ENCODE results near the gene GNE.

The GNE gene

DNA sequence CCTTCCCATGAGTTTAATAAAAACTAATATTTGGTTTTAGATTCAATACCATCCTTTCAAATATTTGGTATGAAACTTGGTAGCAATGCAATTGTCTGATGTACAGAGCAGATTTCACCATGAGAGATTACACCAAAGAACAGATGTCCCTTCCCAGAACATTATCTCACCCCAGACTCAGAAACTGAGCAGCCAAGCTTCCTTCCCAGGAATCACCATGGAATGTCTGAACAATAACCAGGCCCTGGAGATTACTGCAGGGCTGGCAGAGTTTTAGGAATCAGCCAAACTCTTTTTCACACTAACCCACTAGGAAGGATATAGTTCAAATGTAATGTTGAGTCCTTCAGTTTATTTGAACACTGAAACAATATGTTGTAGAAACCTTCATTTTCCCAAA is 43.7 kb downstream of the GNE start:
- no peaks in the 10 kb centered on the region for H3K9me3 ChIP-seq (ENCODE audit: control insufficient read depth in 2 of 2, low read length in 2 of 2)
- peaks cover 76 to 82% of the 10 kb centered on the region in 2 donors for H3K36me3 ChIP-seq (ENCODE audit: control insufficient read depth in 2 of 2, insufficient read depth in 2 of 2, low read length in 2 of 2)
- H3K27ac ChIP-seq (ENCODE audit: low read depth in 2 of 2, low read length in 2 of 2): no peak overlapping the region
- no peaks in the 10 kb centered on the region for H3K4me1 ChIP-seq (ENCODE audit: control insufficient read depth in 2 of 2, insufficient read depth in 2 of 2, low read length in 2 of 2)
- H3K9ac ChIP-seq (ENCODE audit: low read depth in 1 of 2, low read length in 2 of 2): no peak overlapping the region
- no peak overlapping the region for H3K4me3 ChIP-seq (ENCODE audit: low read length in 2 of 2)
- H3K27me3 ChIP-seq (ENCODE audit: control insufficient read depth in 2 of 2, insufficient read depth in 2 of 2, low read length in 2 of 2): no peaks in the 10 kb centered on the region

DNA sequence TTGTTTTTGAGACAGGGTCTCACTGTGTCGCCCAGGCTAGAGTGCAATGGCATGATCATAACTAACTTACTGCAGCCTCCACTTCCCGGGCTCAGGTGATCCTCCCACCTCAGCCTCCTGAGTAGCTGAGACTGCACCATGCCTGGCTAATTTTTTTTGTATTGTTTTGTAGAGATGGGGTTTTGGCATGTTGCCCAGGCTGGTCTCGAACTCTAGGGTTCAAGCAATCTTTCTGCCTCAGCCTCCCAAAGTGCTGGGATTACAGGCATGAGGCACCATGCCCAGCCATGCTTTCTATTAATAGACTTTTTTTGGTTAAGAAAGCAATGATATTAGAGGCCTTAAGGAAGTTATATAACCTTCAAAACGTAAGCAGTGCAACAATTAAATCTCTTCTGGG is 44.3 kb downstream of the GNE start:
- H3K27ac ChIP-seq (ENCODE audit: low read depth in 2 of 2, low read length in 2 of 2): no peak overlapping the region
- H3K4me1 ChIP-seq (ENCODE audit: control insufficient read depth in 2 of 2, insufficient read depth in 2 of 2, low read length in 2 of 2): no peaks in the 10 kb centered on the region
- H3K27me3 ChIP-seq (ENCODE audit: control insufficient read depth in 2 of 2, insufficient read depth in 2 of 2, low read length in 2 of 2): no peaks in the 10 kb centered on the region
- peaks cover 76 to 81% of the 10 kb centered on the region in 2 donors for H3K36me3 ChIP-seq (ENCODE audit: control insufficient read depth in 2 of 2, insufficient read depth in 2 of 2, low read length in 2 of 2)
- no peak overlapping the region for H3K9ac ChIP-seq (ENCODE audit: low read depth in 1 of 2, low read length in 2 of 2)
- H3K9me3 ChIP-seq (ENCODE audit: control insufficient read depth in 2 of 2, low read length in 2 of 2): no peaks in the 10 kb centered on the region
- no peak overlapping the region for H3K4me3 ChIP-seq (ENCODE audit: low read length in 2 of 2)

DNA sequence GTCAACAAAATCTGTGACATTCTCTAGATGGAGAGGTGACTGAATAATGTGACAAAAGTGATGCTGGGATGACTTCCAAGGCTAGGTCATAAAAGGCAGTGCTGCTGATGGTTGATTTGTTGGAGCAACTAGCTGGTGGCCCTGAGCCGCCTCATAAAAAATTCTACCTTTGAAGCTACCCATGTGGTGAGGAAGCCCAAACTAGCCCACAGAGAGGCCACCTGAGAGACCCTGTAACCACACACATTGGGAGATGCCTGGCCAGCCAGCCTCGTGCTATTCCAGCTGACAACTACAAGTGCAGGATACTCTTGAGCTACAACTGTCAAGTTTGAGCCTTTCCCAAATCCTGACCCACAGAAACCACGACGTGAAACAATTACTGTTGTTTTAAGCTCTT is 44.9 kb downstream of the GNE start:
- no peak overlapping the region for H3K4me3 ChIP-seq (ENCODE audit: low read length in 2 of 2)
- peaks cover 76 to 81% of the 10 kb centered on the region in 2 donors for H3K36me3 ChIP-seq (ENCODE audit: control insufficient read depth in 2 of 2, insufficient read depth in 2 of 2, low read length in 2 of 2)
- no peaks in the 10 kb centered on the region for H3K4me1 ChIP-seq (ENCODE audit: control insufficient read depth in 2 of 2, insufficient read depth in 2 of 2, low read length in 2 of 2)
- no peaks in the 10 kb centered on the region for H3K9me3 ChIP-seq (ENCODE audit: control insufficient read depth in 2 of 2, low read length in 2 of 2)
- H3K9ac ChIP-seq (ENCODE audit: low read depth in 1 of 2, low read length in 2 of 2): no peak overlapping the region
- no peaks in the 10 kb centered on the region for H3K27me3 ChIP-seq (ENCODE audit: control insufficient read depth in 2 of 2, insufficient read depth in 2 of 2, low read length in 2 of 2)
- no peak overlapping the region for H3K27ac ChIP-seq (ENCODE audit: low read depth in 2 of 2, low read length in 2 of 2)

DNA sequence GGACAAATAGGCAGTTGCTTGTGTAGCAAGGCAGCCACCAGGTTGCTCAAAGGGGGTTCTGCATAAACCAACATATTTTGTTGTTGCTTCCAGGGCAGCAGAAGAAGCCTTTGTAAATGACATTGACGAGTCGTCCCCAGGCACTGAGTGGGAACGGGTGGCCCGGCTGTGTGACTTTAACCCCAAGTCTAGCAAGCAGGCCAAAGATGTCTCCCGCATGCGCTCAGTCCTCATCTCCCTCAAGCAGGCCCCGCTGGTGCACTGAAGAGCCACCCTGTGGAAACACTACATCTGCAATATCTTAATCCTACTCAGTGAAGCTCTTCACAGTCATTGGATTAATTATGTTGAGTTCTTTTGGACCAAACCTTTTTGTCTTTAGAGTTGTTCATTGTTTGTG is 46.7 kb downstream of the GNE start:
- H3K9ac ChIP-seq (ENCODE audit: low read depth in 1 of 2, low read length in 2 of 2): no peak overlapping the region
- no peak overlapping the region for H3K27ac ChIP-seq (ENCODE audit: low read depth in 2 of 2, low read length in 2 of 2)
- no peaks in the 10 kb centered on the region for H3K9me3 ChIP-seq (ENCODE audit: control insufficient read depth in 2 of 2, low read length in 2 of 2)
- no peak overlapping the region for H3K4me3 ChIP-seq (ENCODE audit: low read length in 2 of 2)
- H3K4me1 ChIP-seq (ENCODE audit: control insufficient read depth in 2 of 2, insufficient read depth in 2 of 2, low read length in 2 of 2): peaks cover 0 to 3% of the 10 kb centered on the region in 2 donors
- peaks cover 71 to 87% of the 10 kb centered on the region in 2 donors for H3K36me3 ChIP-seq (ENCODE audit: control insufficient read depth in 2 of 2, insufficient read depth in 2 of 2, low read length in 2 of 2)
- no peaks in the 10 kb centered on the region for H3K27me3 ChIP-seq (ENCODE audit: control insufficient read depth in 2 of 2, insufficient read depth in 2 of 2, low read length in 2 of 2)

DNA sequence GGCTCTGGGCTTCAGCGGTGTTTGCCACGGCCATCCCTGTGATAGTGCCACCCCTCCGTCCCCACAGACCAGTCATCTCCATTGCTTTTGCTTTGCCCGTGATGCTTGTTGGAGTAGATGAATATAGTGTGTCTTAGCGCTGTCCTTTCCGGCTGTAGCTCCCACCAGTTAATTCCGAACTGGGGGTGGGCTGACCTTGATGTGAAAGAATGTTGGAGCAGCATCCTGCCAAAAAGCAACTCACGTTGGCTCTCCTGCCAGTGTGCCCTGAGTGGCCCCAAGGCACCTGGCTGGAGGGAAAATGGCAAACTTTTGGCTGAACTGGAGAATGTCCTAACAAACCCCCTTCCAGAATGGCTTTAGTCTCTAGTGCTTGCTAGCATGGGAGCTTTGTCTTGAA is 47.5 kb downstream of the GNE start:
- H3K9ac ChIP-seq (ENCODE audit: low read depth in 1 of 2, low read length in 2 of 2): no peak overlapping the region
- H3K36me3 ChIP-seq (ENCODE audit: control insufficient read depth in 2 of 2, insufficient read depth in 2 of 2, low read length in 2 of 2): peaks cover 73 to 90% of the 10 kb centered on the region in 2 donors
- H3K4me3 ChIP-seq (ENCODE audit: low read length in 2 of 2): no peak overlapping the region
- H3K27ac ChIP-seq (ENCODE audit: low read depth in 2 of 2, low read length in 2 of 2): no peak overlapping the region
- peaks cover 0 to 3% of the 10 kb centered on the region in 2 donors for H3K4me1 ChIP-seq (ENCODE audit: control insufficient read depth in 2 of 2, insufficient read depth in 2 of 2, low read length in 2 of 2)
- no peaks in the 10 kb centered on the region for H3K27me3 ChIP-seq (ENCODE audit: control insufficient read depth in 2 of 2, insufficient read depth in 2 of 2, low read length in 2 of 2)
- H3K9me3 ChIP-seq (ENCODE audit: control insufficient read depth in 2 of 2, low read length in 2 of 2): no peaks in the 10 kb centered on the region

DNA sequence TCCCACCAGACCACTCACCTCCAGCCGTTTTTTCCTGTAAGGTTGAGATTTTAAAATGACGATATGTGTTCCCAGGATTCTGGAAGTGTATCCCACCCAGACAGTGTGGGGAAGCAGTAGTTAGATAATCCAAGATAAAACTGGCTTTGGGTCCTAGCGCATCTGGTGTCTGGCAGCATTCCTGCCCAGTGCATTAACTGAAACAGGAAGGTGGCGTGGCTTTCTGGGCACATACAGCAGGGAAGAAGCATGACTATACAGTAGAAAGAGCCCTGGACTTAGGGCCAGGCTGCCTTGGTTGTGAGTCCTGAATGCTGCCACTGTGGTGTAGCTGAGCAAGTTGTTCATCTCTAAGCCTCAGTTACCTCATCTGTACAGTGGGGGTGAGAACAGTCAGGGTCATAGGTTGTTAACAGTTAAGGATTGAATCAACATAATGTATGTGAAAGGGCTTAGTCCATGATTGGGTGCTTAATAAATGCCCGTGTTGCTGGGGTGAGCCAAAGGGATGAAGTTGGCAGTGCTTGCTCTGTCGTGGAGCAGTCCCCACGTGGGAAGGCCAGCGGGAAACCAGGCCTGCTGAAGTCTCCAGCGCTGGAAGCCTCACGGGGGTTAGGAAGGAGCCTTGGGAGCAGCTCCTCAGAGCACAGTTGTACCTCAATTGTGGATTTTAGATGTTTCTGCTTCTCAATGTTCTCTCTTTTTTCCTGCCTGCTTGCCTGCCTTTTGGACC is 49.6 kb downstream of the GNE start:
- Histone ChIP-seq H3K36me3 (ENCODE audit: control insufficient read depth in 2 of 2, insufficient read depth in 2 of 2, low read length in 2 of 2) (peaks cover 83 to 93% of the 10 kb centered on the region in 2 donors), H3K27ac (ENCODE audit: low read depth in 2 of 2, low read length in 2 of 2) (no peak overlapping the region), H3K9ac (ENCODE audit: low read depth in 1 of 2, low read length in 2 of 2) (no peak overlapping the region), H3K4me3 (ENCODE audit: low read length in 2 of 2) (no peak overlapping the region), H3K9me3 (ENCODE audit: control insufficient read depth in 2 of 2, low read length in 2 of 2) (no peaks in the 10 kb centered on the region), H3K4me1 (ENCODE audit: control insufficient read depth in 2 of 2, insufficient read depth in 2 of 2, low read length in 2 of 2) (peaks cover 0 to 3% of the 10 kb centered on the region in 2 donors), H3K27me3 (ENCODE audit: control insufficient read depth in 2 of 2, insufficient read depth in 2 of 2, low read length in 2 of 2) (no peaks in the 10 kb centered on the region)

DNA sequence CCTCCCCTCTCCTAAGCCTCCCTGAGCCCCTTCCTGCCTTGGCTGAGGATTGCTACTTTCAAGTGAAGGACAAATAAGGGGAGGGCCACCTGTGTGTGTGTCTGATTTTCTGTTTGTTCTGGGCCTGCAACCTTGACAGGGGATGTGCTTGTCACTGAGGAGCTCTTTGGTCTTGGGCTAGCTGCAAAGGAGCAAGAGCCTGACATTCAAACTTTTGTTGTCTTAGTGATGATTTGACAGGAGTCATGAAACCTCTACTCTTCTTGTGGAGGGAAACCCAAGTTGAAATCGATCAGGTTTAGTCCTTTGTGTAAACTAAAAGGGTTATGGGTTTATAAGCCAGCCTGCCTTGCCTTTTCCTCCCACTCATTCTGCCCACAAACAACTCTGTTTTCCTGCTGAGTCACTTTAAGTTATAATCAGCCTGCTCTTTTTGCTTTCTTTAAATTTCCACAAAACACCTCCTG is 50.7 kb downstream of the GNE start:
- H3K4me3 ChIP-seq (ENCODE audit: low read length in 2 of 2): no peak overlapping the region
- no peak overlapping the region for H3K27ac ChIP-seq (ENCODE audit: low read depth in 2 of 2, low read length in 2 of 2)
- peaks cover 81 to 92% of the 10 kb centered on the region in 2 donors for H3K36me3 ChIP-seq (ENCODE audit: control insufficient read depth in 2 of 2, insufficient read depth in 2 of 2, low read length in 2 of 2)
- peaks cover 0 to 3% of the 10 kb centered on the region in 2 donors for H3K4me1 ChIP-seq (ENCODE audit: control insufficient read depth in 2 of 2, insufficient read depth in 2 of 2, low read length in 2 of 2)
- no peaks in the 10 kb centered on the region for H3K9me3 ChIP-seq (ENCODE audit: control insufficient read depth in 2 of 2, low read length in 2 of 2)
- H3K27me3 ChIP-seq (ENCODE audit: control insufficient read depth in 2 of 2, insufficient read depth in 2 of 2, low read length in 2 of 2): no peaks in the 10 kb centered on the region
- no peak overlapping the region for H3K9ac ChIP-seq (ENCODE audit: low read depth in 1 of 2, low read length in 2 of 2)

DNA sequence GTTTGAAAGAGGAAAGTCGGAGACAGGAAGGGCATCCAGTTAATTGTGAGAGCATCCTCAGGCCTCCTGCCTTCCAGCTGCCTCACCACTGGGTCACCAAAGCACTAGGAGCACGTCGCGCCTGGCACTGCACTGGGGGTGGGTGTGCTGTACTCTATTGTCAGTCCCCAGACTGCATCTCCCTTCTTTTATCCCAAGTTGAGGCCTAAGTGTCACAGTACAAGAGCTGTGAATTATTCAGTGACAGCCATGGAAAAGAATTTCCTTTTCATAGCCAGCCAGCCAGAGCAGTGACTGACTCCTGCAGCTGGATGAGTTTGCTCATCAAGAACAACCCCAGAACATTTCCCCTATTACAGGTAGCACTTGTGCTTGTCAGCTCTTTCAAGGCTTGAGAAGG is 51.2 kb downstream of the GNE start:
- H3K36me3 ChIP-seq (ENCODE audit: control insufficient read depth in 2 of 2, insufficient read depth in 2 of 2, low read length in 2 of 2): peaks cover 80 to 92% of the 10 kb centered on the region in 2 donors
- H3K4me3 ChIP-seq (ENCODE audit: low read length in 2 of 2): no peak overlapping the region
- no peaks in the 10 kb centered on the region for H3K27me3 ChIP-seq (ENCODE audit: control insufficient read depth in 2 of 2, insufficient read depth in 2 of 2, low read length in 2 of 2)
- no peak overlapping the region for H3K9ac ChIP-seq (ENCODE audit: low read depth in 1 of 2, low read length in 2 of 2)
- peaks cover 0 to 3% of the 10 kb centered on the region in 2 donors for H3K4me1 ChIP-seq (ENCODE audit: control insufficient read depth in 2 of 2, insufficient read depth in 2 of 2, low read length in 2 of 2)
- H3K27ac ChIP-seq (ENCODE audit: low read depth in 2 of 2, low read length in 2 of 2): no peak overlapping the region
- H3K9me3 ChIP-seq (ENCODE audit: control insufficient read depth in 2 of 2, low read length in 2 of 2): no peaks in the 10 kb centered on the region

DNA sequence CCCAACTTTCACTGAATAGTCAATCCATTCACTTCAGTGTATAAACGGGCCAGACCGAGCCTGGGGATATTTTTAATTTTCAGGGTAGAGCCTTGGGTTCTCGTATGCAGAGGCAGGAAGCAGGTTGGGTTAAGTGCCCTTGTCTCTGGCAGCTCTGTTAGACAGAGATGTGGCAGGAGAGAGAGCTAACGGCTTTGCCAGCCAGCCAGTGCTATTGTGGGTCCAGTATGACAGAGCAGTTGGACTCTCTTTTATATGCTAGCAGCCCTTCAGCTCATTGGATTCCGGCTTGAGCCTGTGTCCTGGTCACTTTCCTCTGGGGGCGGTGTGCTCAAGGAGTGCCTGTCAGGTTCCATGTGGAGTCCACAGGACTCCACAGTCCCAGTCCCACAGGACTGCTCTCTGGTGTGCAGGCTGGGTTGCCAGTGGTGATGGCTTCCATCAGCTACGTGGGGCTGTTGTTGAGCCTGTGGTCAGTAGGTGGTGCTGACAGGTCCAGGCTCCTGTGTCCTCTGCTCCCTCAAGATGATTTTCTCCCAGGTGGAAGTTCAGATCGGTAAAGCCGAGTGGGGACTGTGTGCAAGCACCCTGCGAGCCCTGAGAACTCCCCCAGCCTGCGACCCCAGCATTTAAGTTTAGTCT is 53.2 kb downstream of the GNE start:
- Histone ChIP-seq H3K4me1 (ENCODE audit: control insufficient read depth in 2 of 2, insufficient read depth in 2 of 2, low read length in 2 of 2) (peaks cover 0 to 3% of the 10 kb centered on the region in 2 donors), H3K9me3 (ENCODE audit: control insufficient read depth in 2 of 2, low read length in 2 of 2) (no peaks in the 10 kb centered on the region), H3K9ac (ENCODE audit: low read depth in 1 of 2, low read length in 2 of 2) (no peak overlapping the region), H3K27ac (ENCODE audit: low read depth in 2 of 2, low read length in 2 of 2) (no peak overlapping the region), H3K27me3 (ENCODE audit: control insufficient read depth in 2 of 2, insufficient read depth in 2 of 2, low read length in 2 of 2) (no peaks in the 10 kb centered on the region), H3K4me3 (ENCODE audit: low read length in 2 of 2) (no peak overlapping the region), H3K36me3 (ENCODE audit: control insufficient read depth in 2 of 2, insufficient read depth in 2 of 2, low read length in 2 of 2) (peaks cover 75 to 93% of the 10 kb centered on the region in 2 donors)

DNA sequence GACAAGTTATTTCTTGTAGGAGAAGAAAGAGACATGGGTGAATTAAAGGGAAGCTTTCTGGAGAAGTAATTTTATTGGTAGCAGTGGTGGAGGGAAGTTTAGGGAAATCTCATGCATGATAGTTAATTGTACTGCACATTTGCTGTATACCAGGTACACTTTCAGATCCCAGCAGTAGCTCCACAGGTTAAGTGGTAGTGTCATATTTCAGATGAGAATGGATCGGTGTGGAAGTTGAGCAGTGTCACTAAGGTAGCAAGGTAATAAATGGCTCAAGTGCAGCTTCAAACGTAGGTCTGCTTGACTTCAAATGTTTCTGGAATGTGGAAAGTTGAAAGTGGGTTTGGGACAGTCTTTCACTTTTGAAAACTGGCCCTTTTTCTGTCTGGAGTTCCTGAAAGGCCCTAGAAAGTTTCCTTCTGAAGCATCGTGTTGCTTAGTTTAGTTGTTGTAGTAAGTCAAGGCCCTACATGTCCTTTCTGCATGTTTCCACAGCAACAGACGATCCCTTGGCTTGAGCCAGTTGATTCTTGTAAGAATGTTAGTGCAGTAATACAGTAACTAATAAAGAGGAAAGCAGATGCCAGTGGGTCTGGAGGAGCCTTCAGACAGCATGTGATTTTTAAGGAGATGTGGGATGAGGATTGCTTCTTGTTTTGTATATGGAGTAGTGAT is 63.8 kb downstream of the GNE start:
- Histone ChIP-seq H3K9me3 (ENCODE audit: control insufficient read depth in 2 of 2, low read length in 2 of 2) (no peaks in the 10 kb centered on the region), H3K9ac (ENCODE audit: low read depth in 1 of 2, low read length in 2 of 2) (no peak overlapping the region), H3K4me3 (ENCODE audit: low read length in 2 of 2) (no peak overlapping the region), H3K4me1 (ENCODE audit: control insufficient read depth in 2 of 2, insufficient read depth in 2 of 2, low read length in 2 of 2) (peaks cover 17 to 22% of the 10 kb centered on the region in 2 donors), H3K36me3 (ENCODE audit: control insufficient read depth in 2 of 2, insufficient read depth in 2 of 2, low read length in 2 of 2) (peaks cover 9 to 10% of the 10 kb centered on the region in 2 donors), H3K27ac (ENCODE audit: low read depth in 2 of 2, low read length in 2 of 2) (no peak overlapping the region), H3K27me3 (ENCODE audit: control insufficient read depth in 2 of 2, insufficient read depth in 2 of 2, low read length in 2 of 2) (no peaks in the 10 kb centered on the region)

Measured in mucosa of rectum (tissue), 2 donors.